ENCODE results near the gene TAGAP. TPM values are rescaled to one million over a fixed set of nuclear protein-coding genes. Genes with fewer than 3 reads are reported as not detected.
"Not testable (repeated sequence)": the region's sequence is repeated elsewhere in the genome, so short reads cannot be mapped to it uniquely, and the experiment has no call there.

The TAGAP gene
- total RNA-seq, 2 donors from 2014 or later, result 11.7 to 80.7 TPM

DNA sequence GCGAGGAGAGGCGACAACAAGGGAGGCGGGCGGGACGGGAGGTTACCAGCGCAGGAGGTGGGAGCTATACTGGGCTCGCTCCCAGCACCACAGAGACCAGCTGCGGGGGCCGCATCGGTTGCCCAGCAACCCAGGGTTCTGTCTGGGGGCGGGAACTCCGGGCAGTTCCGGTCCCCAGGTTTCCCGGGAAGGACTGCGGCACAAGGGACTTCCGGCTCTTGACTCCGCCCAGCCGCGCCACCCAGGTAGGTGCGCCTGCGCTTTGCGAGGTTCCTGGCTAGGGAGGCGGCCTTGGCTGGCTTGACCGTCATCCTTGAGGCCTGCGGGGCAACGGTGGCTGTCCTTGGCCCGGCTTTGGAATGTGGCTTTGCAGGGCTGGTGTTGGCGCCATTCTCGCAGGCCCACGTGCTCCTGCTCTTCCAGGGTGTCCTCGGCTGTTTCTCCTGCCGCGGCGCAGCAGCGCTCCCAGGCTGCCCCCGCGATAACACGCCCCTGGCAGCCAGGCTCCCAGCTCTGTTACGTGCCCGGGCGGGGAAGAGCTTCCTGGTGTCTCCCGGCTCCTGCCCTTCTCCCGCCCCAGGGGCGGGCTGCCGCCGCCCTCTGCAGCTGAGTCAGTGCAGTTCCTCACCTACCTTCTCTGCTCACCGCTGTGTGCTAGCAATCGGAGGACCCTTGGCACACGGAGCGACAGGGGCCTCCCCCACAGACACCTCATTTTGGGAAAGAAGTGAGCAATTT is 45.0 kb downstream of the TAGAP start, which contains the start of gene RSPH3:
Gene RSPH3 (minus strand): TSS at position 537 of the 738 bp plus-strand sequence. CDS start 652 bp downstream, outside the sequence.
- peaks cover 31% of the 10 kb centered on the region for H3K4me1 Mint-ChIP-seq
- H3K27ac Mint-ChIP-seq, result peak within 1 kb of the TSS; percentile 94
- ATAC-seq (replicated peaks), result peak; percentile 84
- peak within 1 kb of the TSS; percentile 96 for H3K4me3 Mint-ChIP-seq
- H3K9me3 Mint-ChIP-seq, result no peaks in the 10 kb centered on the region
- H3K27me3 Mint-ChIP-seq, result no peaks in the 10 kb centered on the region
- H3K36me3 Mint-ChIP-seq (ENCODE audit: low read depth), result peaks cover 15% of the 10 kb centered on the region

DNA sequence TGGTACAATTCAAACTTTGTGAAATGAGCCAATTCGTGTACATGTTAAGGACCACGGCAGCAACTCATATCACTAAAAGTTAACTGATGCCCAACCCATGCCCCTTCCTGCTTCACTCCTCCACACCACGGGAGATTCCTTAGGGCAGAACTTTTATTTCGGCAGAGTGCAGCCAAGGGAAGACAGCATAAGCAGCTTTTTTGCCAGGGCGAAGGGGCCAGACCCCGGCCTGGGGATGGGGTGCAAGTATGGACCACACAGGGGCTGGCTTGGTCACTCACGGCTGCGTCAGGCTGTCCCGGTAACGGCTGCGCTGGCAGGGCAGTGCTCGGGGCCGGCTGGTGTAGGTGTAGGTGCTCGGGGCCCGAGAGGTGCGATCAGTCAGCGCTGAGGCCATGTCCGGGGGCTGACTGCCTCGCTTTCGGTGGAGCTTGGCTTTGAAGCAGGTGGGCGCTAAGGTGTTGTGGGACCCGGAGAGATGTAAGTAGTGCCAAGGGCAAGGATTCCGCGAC is 45.6 kb downstream of the TAGAP start:
- ATAC-seq (replicated peaks), result peak; percentile 42

DNA sequence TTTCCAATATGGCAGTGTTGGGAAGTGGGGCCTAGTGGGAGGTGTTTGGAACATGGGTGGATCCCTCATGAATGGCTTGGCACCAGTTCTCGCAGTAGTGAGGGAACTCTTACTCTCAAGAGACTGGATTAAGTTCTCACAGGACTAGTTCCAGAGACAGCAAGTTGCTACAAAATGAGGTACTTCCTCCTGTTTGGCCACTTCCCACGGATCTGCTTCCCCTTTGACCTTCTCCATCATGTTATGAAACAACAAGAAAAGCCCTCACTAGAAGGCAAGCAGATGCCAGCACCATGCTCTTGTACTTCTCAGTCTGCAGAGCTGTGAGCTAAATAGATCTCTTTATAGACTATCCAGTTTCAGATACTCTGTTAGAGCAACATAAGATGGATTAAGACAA is 47.9 kb downstream of the TAGAP start:
- Mint-ChIP-seq H3K27me3 (no peaks in the 10 kb centered on the region), H3K27ac (no peak overlapping the region), H3K4me1 (peaks cover 27% of the 10 kb centered on the region), H3K4me3 (peak overlapping the region; percentile 96), H3K36me3 (ENCODE audit: low read depth) (peaks cover 17% of the 10 kb centered on the region), H3K9me3 (no peaks in the 10 kb centered on the region)
- ATAC-seq (replicated peaks), result no peak

More for the DNA sequence above, 45.6 kb downstream of the TAGAP start:
- peak overlapping the region; percentile 94 for H3K27ac Mint-ChIP-seq
- peaks cover 17% of the 10 kb centered on the region for H3K36me3 Mint-ChIP-seq (ENCODE audit: low read depth)
- H3K27me3 Mint-ChIP-seq, result no peaks in the 10 kb centered on the region
- H3K9me3 Mint-ChIP-seq, result no peaks in the 10 kb centered on the region
- H3K4me3 Mint-ChIP-seq, result peak overlapping the region; percentile 96
- H3K4me1 Mint-ChIP-seq, result peaks cover 33% of the 10 kb centered on the region

DNA sequence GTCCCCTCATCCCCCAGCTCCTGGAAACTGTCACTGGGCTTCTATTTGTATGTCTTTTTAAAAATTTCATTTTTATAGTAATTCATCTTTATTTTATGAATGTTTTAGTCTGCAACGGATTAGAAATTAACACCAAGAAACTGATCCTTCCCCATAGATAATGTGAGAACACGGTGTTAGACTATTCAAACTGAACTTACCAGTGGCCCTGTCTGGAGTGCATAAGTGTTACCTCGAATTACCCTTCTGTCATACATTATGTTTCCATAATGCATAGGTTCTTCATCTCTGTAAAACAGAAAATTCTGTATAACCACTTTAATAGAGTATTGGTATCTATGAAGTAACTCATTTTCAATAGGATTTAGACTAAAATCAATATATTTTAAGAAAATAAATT is 51.2 kb downstream of the TAGAP start:
- peaks cover 4% of the 10 kb centered on the region for H3K9me3 Mint-ChIP-seq
- peaks cover 8% of the 10 kb centered on the region for H3K36me3 Mint-ChIP-seq (ENCODE audit: low read depth)
- ATAC-seq (replicated peaks), result no peak
- H3K4me1 Mint-ChIP-seq, result peaks cover 24% of the 10 kb centered on the region
- no peaks in the 10 kb centered on the region for H3K27me3 Mint-ChIP-seq
- no peak overlapping the region for H3K4me3 Mint-ChIP-seq
- no peak overlapping the region for H3K27ac Mint-ChIP-seq

DNA sequence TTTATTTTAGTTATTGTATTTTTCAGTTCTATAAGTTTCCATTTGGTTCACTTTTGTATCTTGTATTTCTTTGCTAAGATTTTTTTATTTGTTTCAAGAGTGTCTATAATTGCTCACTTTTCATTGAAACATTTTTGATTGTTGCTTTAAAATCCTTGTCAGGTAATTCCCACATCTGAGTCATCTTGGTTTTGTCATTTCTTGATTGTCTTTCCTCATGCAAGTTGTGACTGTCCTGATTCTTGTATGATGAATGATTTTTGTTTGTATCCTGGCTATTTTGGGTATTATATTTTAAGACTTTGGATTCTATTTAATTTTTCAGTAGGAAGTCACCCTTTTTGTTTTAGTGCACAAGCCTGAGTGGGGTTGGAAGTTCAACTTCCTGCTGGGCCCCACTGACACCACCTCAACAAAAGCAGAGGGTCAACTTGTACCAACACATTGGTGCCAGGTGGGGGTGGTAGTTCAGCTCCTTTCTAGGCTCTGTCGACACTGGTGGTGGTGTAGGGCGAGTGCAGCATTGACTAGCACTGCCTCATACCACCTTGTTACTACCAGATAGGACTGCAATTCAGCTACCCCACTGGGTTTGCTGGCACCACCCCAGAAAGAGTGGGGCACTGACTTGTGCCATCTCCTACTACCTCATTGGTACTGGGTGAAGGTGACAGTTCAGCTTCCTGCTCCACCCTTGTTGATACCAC is 53.6 kb downstream of the TAGAP start:
- ATAC-seq (replicated peaks), result peak; percentile 28
- H3K27me3 Mint-ChIP-seq, result no peaks in the 10 kb centered on the region
- H3K27ac Mint-ChIP-seq, result peak overlapping the region; percentile 78
- H3K4me1 Mint-ChIP-seq, result peaks cover 30% of the 10 kb centered on the region
- peak overlapping the region; percentile 3 for H3K4me3 Mint-ChIP-seq
- H3K9me3 Mint-ChIP-seq, result peaks cover 8% of the 10 kb centered on the region
- H3K36me3 Mint-ChIP-seq (ENCODE audit: low read depth), result peaks cover 8% of the 10 kb centered on the region

DNA sequence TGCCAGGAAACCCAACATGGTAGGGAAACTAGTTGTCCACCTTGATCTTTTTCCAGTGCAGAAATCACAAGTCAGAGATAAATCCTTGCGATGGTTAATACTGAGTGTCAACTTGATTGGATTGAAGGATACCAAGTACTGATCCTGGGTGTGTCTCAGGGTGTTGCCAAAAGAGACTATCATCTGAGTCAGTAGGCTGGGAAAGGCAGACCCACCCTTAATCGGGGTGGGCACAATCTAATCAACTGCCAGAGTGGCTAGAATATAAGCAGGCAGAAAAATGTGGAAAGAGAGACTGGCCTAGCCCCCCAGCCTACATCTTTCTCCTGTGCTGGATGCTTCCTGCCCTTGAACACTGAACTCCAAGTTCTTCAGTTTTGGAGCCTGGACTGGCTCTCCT is 55.1 kb downstream of the TAGAP start:
- H3K4me1 Mint-ChIP-seq, result peaks cover 21% of the 10 kb centered on the region
- H3K27me3 Mint-ChIP-seq; H3K9me3 Mint-ChIP-seq; H3K27ac Mint-ChIP-seq; ATAC-seq (replicated peaks); H3K4me3 Mint-ChIP-seq; H3K36me3 Mint-ChIP-seq (ENCODE audit: low read depth): not testable (repeated sequence)

DNA sequence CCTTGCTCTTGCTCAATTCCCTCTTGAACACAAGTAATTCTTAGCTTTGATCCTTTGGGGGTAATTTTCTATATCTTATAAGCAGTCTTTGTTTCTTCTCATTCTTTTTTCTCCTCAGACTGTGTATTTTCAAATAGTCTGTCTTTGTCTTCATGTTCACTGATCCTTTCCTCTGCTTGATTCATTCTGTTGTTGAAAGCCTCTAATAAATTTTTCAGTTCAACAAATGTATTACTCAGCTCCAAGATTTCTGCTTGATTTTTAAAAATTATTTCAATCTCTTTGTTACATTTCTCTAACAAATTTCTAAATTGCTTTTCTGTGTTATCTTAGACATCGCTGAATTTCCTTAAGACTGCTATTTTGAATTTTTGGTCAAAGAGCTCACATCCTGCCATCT is 56.3 kb downstream of the TAGAP start:
- H3K27ac Mint-ChIP-seq, result peak overlapping the region; percentile 17
- no peak overlapping the region for H3K4me3 Mint-ChIP-seq

DNA sequence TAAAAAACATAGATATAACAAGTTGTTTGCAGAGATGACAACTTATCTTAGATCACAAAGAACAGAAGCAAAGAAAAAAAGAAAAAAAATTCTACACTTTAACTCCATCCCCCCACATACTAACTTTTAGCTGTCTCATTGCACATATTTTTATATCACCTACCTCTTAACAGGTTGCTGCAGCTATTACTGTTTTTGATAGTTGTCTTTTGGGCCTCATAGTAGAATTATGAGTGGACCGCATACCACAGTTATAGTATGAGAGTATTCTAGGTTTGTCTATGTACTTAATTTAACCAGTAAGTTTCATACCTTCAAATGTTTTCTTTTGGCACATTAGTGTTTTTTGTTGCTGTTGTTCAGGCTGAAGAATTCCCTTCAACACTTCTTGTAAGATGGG is 57.1 kb downstream of the TAGAP start:
- no peak overlapping the region for H3K27ac Mint-ChIP-seq
- H3K4me3 Mint-ChIP-seq, result no peak overlapping the region
- ATAC-seq (replicated peaks), result peak; percentile 78
- H3K9me3 Mint-ChIP-seq, result peaks cover 8% of the 10 kb centered on the region
- H3K4me1 Mint-ChIP-seq, result peaks cover 20% of the 10 kb centered on the region
- no peaks in the 10 kb centered on the region for H3K27me3 Mint-ChIP-seq
- H3K36me3 Mint-ChIP-seq (ENCODE audit: low read depth), result no peaks in the 10 kb centered on the region

More for the DNA sequence above, 56.3 kb downstream of the TAGAP start:
- H3K4me1 Mint-ChIP-seq, result peaks cover 20% of the 10 kb centered on the region
- peaks cover 8% of the 10 kb centered on the region for H3K9me3 Mint-ChIP-seq
- no peaks in the 10 kb centered on the region for H3K36me3 Mint-ChIP-seq (ENCODE audit: low read depth)
- no peak for ATAC-seq (replicated peaks)
- no peaks in the 10 kb centered on the region for H3K27me3 Mint-ChIP-seq

Other genes with a start within 250 kb of the TAGAP start
- 100 to 1,000 TPM; 159 to 212 TPM for gene EZR, start 225.6 kb downstream of the TAGAP start, total RNA-seq
- gene RSPH3, start 44.8 kb downstream of the TAGAP start, total RNA-seq, result 10 to 100 TPM in 1 of 2 donors, 1 to 10 TPM in 1; 2.4 to 15.9 TPM
- gene FNDC1, start 124.4 kb upstream of the TAGAP start, total RNA-seq, result not detected

Data from activated T-helper 17 cell treated with anti-CD3 and anti-CD28 coated beads, Interleukin-2, amount 50 U/mL, for 72 hours (primary cell).